Endodermal cell (in vitro differentiated cells): Measurements from ENCODE around the gene RGS4. TPM values are rescaled to one million over a fixed set of nuclear protein-coding genes. Genes with fewer than 3 reads are reported as not detected.

ENCODE experiments used
- DNase-seq: peaks from one replicate; pipeline ENCODE4 v3.0.0-alpha.2; 2017
- H3K27ac ChIP-seq: 2 replicates; pipeline ENCODE4 v1.5.1; 2013; ENCODE audit warnings: mild to moderate bottlenecking, low read depth, low read length, moderate library complexity
- H3K27me3 ChIP-seq: 2 replicates; pipeline ENCODE4 v1.6.1; 2013; ENCODE audit warnings: mild to moderate bottlenecking, low read length, moderate library complexity; ENCODE audit not compliant: insufficient read depth, control insufficient read depth, poor library complexity, severe bottlenecking
- H3K36me3 ChIP-seq: 2 replicates; pipeline ENCODE4 v1.7.0; 2013; ENCODE audit warnings: mild to moderate bottlenecking, low read length, moderate library complexity; ENCODE audit not compliant: control insufficient read depth, insufficient read depth
- H3K4me1 ChIP-seq: one replicate; pipeline ENCODE4 v1.7.0; 2013; ENCODE audit warnings: low read length; ENCODE audit not compliant: control insufficient read depth, insufficient read depth
- H3K4me3 ChIP-seq: 2 replicates; pipeline ENCODE4 v1.5.1; 2013; ENCODE audit warnings: mild to moderate bottlenecking, low read length, moderate library complexity
- H3K9ac ChIP-seq: 2 replicates; pipeline ENCODE4 v1.6.1; 2013; ENCODE audit warnings: mild to moderate bottlenecking, low read length, moderate library complexity; ENCODE audit not compliant: poor library complexity, severe bottlenecking; ENCODE audit errors: extremely low read depth
- H3K9me3 ChIP-seq: 2 replicates; pipeline ENCODE4 v1.6.1; 2013; ENCODE audit warnings: mild to moderate bottlenecking, low read length, moderate library complexity; ENCODE audit not compliant: control insufficient read depth
- H3K27ac Mint-ChIP-seq: 2 replicates; pipeline ENCODE4 v1.8.0; 2020; ENCODE audit warnings: mixed read lengths
- H3K27me3 Mint-ChIP-seq: 2 replicates; pipeline ENCODE4 v1.8.0; 2021; ENCODE audit warnings: mild to moderate bottlenecking, mixed read lengths; ENCODE audit not compliant: insufficient read depth
- H3K36me3 Mint-ChIP-seq: 2 replicates; pipeline ENCODE4 v1.8.0; 2020; ENCODE audit warnings: low read depth, mixed read lengths
- H3K4me1 Mint-ChIP-seq: 2 replicates; pipeline ENCODE4 v1.8.0; 2020; ENCODE audit warnings: mixed read lengths
- H3K4me3 Mint-ChIP-seq: 2 replicates; pipeline ENCODE4 v1.8.0; 2020; ENCODE audit warnings: mild to moderate bottlenecking, moderate library complexity, mixed read lengths
- H3K9me3 Mint-ChIP-seq: 2 replicates; pipeline ENCODE4 v1.8.0; 2020; ENCODE audit warnings: mild to moderate bottlenecking, mixed read lengths
- WGBS, 2 experiments: methylation state at CpG; one replicate each; pipeline versions ENCODE4 v1.1.5 to v1.1.7; 2013; ENCODE audit warnings: missing lambda C conversion rate in 2 of 2, mixed read lengths in 1 of 2; ENCODE audit not compliant: insufficient coverage in 1 of 2, insufficient read length in 1 of 2; 5-methylcytosine and 5-hydroxymethylcytosine counted together
- total RNA-seq, 2 donors: library from RNA; stranded (reverse); fragmentation: NEBNext Ultra II Directional in 1 of 2; extraction: Animal tissue kit (Norgen Biotek cat#: 25700) in 1 of 2; gene quantifications; 2 replicates in 1 of 2; 3 replicates in 1 of 2; pipeline ENCODE4 v1.2.1, GENCODE V29; 2021
- TF ChIP-seq, protein P1 (sequence below): fragments of 200-600 bp; sonication (generic); conservative IDR thresholded peaks from 2 replicates; pipeline ENCODE4 v1.5.0; 2021; ENCODE audit warnings: antibody characterized with exemption, mild to moderate bottlenecking

RGS4 gene
- total RNA-seq, 2 donors from 2014 or later = 0.48 to 0.51 TPM

- no peak for DNase-seq
- Histone ChIP-seq H3K4me3 (no peak overlapping the region), H3K4me1 (no peaks in the 10 kb centered on the region), H3K9ac (no peak overlapping the region), H3K36me3 (no peaks in the 10 kb centered on the region), H3K27ac (no peak overlapping the region), H3K9me3 (no peaks in the 10 kb centered on the region), H3K27me3 (no peaks in the 10 kb centered on the region)
- TF ChIP-seq, protein P1, sequence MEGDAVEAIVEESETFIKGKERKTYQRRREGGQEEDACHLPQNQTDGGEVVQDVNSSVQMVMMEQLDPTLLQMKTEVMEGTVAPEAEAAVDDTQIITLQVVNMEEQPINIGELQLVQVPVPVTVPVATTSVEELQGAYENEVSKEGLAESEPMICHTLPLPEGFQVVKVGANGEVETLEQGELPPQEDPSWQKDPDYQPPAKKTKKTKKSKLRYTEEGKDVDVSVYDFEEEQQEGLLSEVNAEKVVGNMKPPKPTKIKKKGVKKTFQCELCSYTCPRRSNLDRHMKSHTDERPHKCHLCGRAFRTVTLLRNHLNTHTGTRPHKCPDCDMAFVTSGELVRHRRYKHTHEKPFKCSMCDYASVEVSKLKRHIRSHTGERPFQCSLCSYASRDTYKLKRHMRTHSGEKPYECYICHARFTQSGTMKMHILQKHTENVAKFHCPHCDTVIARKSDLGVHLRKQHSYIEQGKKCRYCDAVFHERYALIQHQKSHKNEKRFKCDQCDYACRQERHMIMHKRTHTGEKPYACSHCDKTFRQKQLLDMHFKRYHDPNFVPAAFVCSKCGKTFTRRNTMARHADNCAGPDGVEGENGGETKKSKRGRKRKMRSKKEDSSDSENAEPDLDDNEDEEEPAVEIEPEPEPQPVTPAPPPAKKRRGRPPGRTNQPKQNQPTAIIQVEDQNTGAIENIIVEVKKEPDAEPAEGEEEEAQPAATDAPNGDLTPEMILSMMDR = no peak
- Mint-ChIP-seq H3K27me3 (no peaks in the 10 kb centered on the region), H3K36me3 (no peaks in the 10 kb centered on the region), H3K4me1 (no peaks in the 10 kb centered on the region), H3K4me3 (no peak overlapping the region), H3K9me3 (no peaks in the 10 kb centered on the region), H3K27ac (no peak overlapping the region)
- 97% methylated on average over 2 of the region's 2 CpGs; no CpG with 5 or more reads in 1 of the 2 experiments for WGBS, 2 experiments
These were observed 30.0 kb upstream of the RGS4 start for GRCh38 chr1:163038928-163039706.

DNA sequence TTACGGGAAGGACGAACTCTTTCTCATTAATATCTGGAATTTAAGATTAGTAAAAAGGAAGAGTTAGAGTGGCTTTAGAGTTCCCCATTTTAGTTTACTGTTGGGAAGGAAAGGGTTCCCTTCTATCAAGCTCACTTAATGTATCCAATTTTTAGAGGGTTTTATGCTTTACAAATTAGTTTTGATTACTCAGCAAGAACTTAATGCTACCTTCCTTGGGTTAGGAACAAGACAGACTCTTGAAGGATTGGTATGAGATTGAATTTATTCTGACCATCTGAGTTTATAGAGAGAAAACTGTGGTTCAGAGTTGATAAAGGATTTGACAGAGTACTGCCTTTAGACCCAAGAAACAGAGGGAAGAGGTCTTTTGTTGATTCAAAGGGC is 29.5 kb upstream of the RGS4 start:
- no peak overlapping the region for H3K4me3 Mint-ChIP-seq
- no peak overlapping the region for H3K4me3 ChIP-seq
- no peak overlapping the region for H3K27ac Mint-ChIP-seq
- H3K4me1 Mint-ChIP-seq = no peaks in the 10 kb centered on the region
- no peak overlapping the region for H3K27ac ChIP-seq
- TF ChIP-seq, protein P1 = no peak
- no peak for DNase-seq
- H3K27me3 Mint-ChIP-seq = no peaks in the 10 kb centered on the region
- no peak overlapping the region for H3K9ac ChIP-seq
- 60 to 100% methylated on average over 1 to 2 of the region's 2 CpGs for WGBS, 2 experiments
- H3K27me3 ChIP-seq = no peaks in the 10 kb centered on the region
- no peaks in the 10 kb centered on the region for H3K9me3 ChIP-seq
- no peaks in the 10 kb centered on the region for H3K9me3 Mint-ChIP-seq
- H3K4me1 ChIP-seq = no peaks in the 10 kb centered on the region
- H3K36me3 Mint-ChIP-seq = no peaks in the 10 kb centered on the region
- H3K36me3 ChIP-seq = no peaks in the 10 kb centered on the region

DNA sequence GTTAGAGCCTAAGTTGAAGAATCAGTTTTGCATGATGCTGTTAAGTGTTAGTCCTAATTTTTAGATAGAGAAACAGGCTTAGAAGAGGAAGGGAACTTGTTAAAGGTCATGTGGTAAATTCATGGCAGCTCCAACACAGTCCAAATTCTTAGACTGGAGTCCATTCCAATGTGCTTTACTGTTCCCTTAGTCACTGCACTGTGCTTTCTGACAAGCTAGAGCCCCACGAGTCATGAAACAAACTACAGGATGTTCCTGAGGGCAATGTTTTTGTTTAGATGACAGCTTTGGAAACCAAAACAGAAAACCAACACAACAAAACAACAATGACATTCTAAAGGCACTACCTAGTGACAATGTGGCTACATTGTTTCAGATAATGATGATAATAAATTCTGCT is 23.1 kb upstream of the RGS4 start:
- no peak overlapping the region for H3K9ac ChIP-seq
- no peaks in the 10 kb centered on the region for H3K9me3 ChIP-seq
- H3K36me3 Mint-ChIP-seq = no peaks in the 10 kb centered on the region
- no peak overlapping the region for H3K4me3 Mint-ChIP-seq
- H3K9me3 Mint-ChIP-seq = no peaks in the 10 kb centered on the region
- H3K4me1 Mint-ChIP-seq = no peaks in the 10 kb centered on the region
- H3K27ac ChIP-seq = no peak overlapping the region
- no peaks in the 10 kb centered on the region for H3K4me1 ChIP-seq
- no peaks in the 10 kb centered on the region for H3K27me3 ChIP-seq
- no peaks in the 10 kb centered on the region for H3K36me3 ChIP-seq
- DNase-seq = no peak
- peaks cover 2% of the 10 kb centered on the region for H3K27me3 Mint-ChIP-seq
- H3K27ac Mint-ChIP-seq = no peak overlapping the region
- H3K4me3 ChIP-seq = no peak overlapping the region
- 53% methylated on average over 1 of the region's 1 CpG; no CpG with 5 or more reads in 1 of the 2 experiments for WGBS, 2 experiments
- TF ChIP-seq, protein P1 = no peak
